Fibroblast of mammary gland (primary cell): Measurements from ENCODE around the gene CAMK1D.

ENCODE experiments used
- DNase-seq: peaks from one replicate; pipeline ENCODE4 v3.0.0-alpha.2; 2010; ENCODE audit warnings: low read depth
- H3K4me3 ChIP-seq: 2 replicates; pipeline ENCODE4 v1.5.1; 2011; ENCODE audit warnings: low read depth, mild to moderate bottlenecking, low read length, moderate library complexity; ENCODE audit not compliant: control insufficient read depth
- TF ChIP-seq, protein P1 (sequence below): conservative IDR thresholded peaks from 2 replicates; pipeline ENCODE4 v1.5.1; 2011; ENCODE audit warnings: low read depth, low read length, inconsistent platforms; ENCODE audit not compliant: control insufficient read depth, insufficient read depth

The CAMK1D gene

DNA sequence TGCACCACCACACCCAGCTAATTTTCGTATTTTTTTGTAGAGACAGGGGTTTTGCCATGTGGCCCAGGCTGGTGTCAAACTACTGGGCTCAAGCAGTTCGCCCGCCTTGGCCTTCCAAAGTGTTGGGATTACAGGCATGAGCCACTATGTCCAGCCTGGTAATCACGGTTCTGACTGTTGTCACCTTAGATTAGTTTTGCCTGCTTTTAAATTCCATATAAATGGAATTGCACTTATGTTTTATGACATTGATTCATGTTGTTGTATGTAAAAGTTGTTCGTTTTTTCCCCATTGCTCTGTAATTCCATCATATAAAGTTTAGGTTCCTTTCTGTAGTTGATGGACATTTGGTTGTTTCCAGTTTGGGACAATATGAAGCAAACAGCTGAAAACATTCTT lies 106.0 kb downstream of the CAMK1D start:
- no peak overlapping the region for H3K4me3 ChIP-seq
- DNase-seq, result no peak
- TF ChIP-seq, protein P1, sequence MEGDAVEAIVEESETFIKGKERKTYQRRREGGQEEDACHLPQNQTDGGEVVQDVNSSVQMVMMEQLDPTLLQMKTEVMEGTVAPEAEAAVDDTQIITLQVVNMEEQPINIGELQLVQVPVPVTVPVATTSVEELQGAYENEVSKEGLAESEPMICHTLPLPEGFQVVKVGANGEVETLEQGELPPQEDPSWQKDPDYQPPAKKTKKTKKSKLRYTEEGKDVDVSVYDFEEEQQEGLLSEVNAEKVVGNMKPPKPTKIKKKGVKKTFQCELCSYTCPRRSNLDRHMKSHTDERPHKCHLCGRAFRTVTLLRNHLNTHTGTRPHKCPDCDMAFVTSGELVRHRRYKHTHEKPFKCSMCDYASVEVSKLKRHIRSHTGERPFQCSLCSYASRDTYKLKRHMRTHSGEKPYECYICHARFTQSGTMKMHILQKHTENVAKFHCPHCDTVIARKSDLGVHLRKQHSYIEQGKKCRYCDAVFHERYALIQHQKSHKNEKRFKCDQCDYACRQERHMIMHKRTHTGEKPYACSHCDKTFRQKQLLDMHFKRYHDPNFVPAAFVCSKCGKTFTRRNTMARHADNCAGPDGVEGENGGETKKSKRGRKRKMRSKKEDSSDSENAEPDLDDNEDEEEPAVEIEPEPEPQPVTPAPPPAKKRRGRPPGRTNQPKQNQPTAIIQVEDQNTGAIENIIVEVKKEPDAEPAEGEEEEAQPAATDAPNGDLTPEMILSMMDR, result no peak

DNA sequence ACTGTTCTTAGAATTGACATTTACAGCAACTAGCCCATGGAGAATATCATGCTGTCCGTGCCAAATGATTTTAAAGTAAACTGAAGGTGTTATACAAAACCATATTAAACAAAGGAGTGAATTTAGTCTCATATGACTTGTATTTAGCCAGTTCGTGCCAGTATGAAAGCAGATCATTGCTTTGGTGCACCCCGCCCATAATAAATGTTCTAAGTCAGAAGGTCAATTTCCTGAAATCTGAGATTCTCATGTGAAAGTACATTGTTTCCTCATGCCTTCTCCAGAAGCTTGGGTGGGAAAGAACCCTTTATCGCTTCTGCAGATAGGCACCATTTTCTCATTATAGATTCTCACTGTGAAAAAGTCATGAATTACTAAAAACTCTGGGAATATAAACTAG lies 106.4 kb downstream of the CAMK1D start:
- no peak overlapping the region for H3K4me3 ChIP-seq
- TF ChIP-seq, protein P1, result no peak
- peak; percentile 7 for DNase-seq

DNA sequence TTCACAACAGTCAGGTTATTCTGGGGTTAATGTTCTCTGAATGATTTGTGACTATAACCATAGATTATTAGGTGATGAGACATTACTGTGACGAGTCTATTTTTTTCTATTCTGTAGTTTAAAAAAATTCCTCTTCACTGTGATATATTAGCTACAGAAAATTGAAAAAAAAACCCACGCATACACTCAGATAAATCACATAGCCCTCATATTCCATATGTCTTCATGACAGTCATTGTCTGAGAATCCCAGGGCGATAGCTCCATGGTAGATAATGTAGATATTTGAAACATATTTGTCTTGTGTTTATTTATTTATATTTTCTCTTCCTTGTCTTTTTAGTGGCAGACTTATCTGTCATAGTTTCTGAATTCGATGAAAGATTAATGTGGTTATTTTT lies 110.0 kb downstream of the CAMK1D start:
- DNase-seq, result no peak
- no peak overlapping the region for H3K4me3 ChIP-seq

DNA sequence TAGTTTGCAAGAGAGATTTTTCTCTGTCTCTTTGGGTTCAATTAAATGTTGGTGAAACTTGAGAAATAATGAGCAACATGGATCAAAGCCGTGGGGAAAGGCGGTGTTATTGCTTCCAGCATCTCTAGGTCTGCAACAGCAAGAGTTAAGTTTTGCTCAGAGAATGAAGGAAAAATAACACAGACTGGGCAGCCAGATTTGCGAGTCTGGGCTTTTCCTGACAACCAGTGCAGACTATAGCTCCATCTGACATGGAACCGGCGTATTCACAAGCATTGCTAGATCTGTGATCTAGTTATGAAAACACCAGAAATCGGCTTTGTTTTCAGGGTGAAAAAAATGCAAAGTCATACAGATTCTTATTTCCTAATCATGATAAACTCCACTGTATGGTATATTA lies 110.4 kb downstream of the CAMK1D start:
- H3K4me3 ChIP-seq, result no peak overlapping the region
- no peak for DNase-seq
- TF ChIP-seq, protein P1, result no peak

More for the DNA sequence above, 110.0 kb downstream of the CAMK1D start:
- TF ChIP-seq, protein P1, result no peak

DNA sequence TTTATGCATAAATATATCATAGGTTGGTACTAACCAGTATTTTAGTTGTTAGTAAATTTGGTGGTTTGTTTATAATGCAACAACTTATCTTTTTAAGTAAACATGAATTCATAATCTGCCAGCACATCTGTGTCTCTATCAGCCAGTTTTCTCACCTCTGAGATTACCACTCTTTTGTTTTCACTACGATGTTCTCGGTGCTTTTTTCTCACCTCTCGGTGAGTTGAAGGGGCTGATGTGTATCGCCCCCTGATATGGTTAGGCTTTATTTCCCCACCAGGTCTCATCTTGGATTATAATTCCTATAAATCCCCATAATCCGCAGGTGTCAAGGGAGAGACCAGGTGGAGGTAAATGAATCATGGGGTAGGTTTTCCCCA lies 114.1 kb downstream of the CAMK1D start:
- DNase-seq, result no peak
- H3K4me3 ChIP-seq, result no peak overlapping the region
- TF ChIP-seq, protein P1, result no peak

DNA sequence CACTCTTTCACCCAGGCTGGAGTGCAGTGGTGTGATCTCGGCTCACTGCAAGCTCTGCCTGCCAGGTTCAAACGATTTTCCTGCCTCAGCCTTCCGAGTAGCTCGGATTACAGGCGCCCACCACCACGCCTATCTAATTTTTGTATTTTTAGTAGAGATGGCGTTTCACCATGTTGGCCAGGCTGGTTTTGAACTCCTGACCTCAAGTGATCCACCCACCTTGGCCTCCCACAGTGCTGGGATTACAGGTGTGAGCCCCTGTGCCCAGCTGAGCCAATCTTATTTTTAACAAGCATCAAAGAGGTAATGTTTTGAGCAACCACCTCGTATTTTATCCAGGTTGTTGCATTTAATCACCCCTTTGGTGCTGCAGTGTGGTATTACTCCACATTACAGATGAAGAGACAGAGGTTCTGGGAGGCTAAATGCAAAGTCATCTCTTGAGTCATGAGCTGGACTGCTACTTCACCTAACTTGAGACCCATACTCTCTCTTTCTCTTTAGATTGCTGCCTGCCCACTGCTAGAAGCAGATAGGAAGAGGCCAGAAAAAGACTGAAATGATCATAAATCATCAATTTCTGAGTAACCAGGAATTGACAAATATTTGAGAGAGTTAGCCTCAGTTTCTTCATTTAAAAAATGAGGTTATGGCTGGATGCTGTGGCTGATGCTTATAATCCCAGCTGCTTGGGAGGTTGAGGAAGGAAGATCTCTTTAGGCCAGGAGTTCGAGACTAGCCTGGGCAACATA lies 116.2 kb downstream of the CAMK1D start:
- no peak for DNase-seq
- TF ChIP-seq, protein P1, result no peak
- no peak overlapping the region for H3K4me3 ChIP-seq
